NK-92 (cell line): ENCODE results near the gene ASB4.
"Not testable (repeated sequence)": the region's sequence is repeated elsewhere in the genome, so short reads cannot be mapped to it uniquely, and the experiment has no call there.

Experiments
- DNase-seq: peaks from one replicate; lab custom pipeline; 2025; ENCODE audit not compliant: unreplicated experiment; lab: John Stamatoyannopoulos, UW

ASB4 gene

GRCh38 chr7:95478272-95479037 lies 7.3 kb upstream of the ASB4 start:
- no peak for DNase-seq

- no peak for DNase-seq
These were observed 5.6 kb upstream of the ASB4 start for GRCh38 chr7:95479992-95480624.

GRCh38 chr7:95481271-95482165 lies 4.2 kb upstream of the ASB4 start:
- no peak for DNase-seq

GRCh38 chr7:95482424-95482823 lies 3.3 kb upstream of the ASB4 start:
- DNase-seq = no peak

- no peak for DNase-seq
These were observed 4.6 kb downstream of the ASB4 start for GRCh38 chr7:95490231-95490762.

GRCh38 chr7:95491201-95491600 lies 5.5 kb downstream of the ASB4 start:
- no peak for DNase-seq

- no peak for DNase-seq
These were observed 6.0 kb downstream of the ASB4 start for GRCh38 chr7:95491634-95492314.

- no peak for DNase-seq
These were observed 7.5 kb downstream of the ASB4 start for GRCh38 chr7:95493247-95493646.

GRCh38 chr7:95493844-95494243 lies 8.1 kb downstream of the ASB4 start:
- DNase-seq = no peak

- DNase-seq = no peak
These were observed 15.6 kb downstream of the ASB4 start for GRCh38 chr7:95501261-95501832.

GRCh38 chr7:95502403-95502802 lies 16.7 kb downstream of the ASB4 start:
- no peak for DNase-seq

- DNase-seq = no peak
These were observed 17.8 kb downstream of the ASB4 start for GRCh38 chr7:95503271-95504131.

- not testable (repeated sequence) for DNase-seq
These were observed 18.4 kb downstream of the ASB4 start for GRCh38 chr7:95504132-95504588.

GRCh38 chr7:95508780-95509179 lies 23.0 kb downstream of the ASB4 start:
- DNase-seq = no peak

GRCh38 chr7:95509199-95509598 lies 23.5 kb downstream of the ASB4 start:
- no peak for DNase-seq

GRCh38 chr7:95511716-95512260 lies 26.0 kb downstream of the ASB4 start:
- DNase-seq = no peak

- no peak for DNase-seq
These were observed 31.7 kb downstream of the ASB4 start for GRCh38 chr7:95517458-95517857.

GRCh38 chr7:95517870-95518269 lies 32.1 kb downstream of the ASB4 start:
- no peak for DNase-seq

GRCh38 chr7:95520136-95520535 lies 34.4 kb downstream of the ASB4 start:
- no peak for DNase-seq
